Measurements from ENCODE around the gene TMED9.
"Not testable (repeated sequence)": the region's sequence is repeated elsewhere in the genome, so short reads cannot be mapped to it uniquely, and the experiment has no call there.

TMED9 gene

GRCh38 chr5:177557041-177557647, 34.9 kb upstream of the TMED9 start:
- DNase-seq (ENCODE audit: low read depth), result no peak
- TF ChIP-seq CTCF (conservative IDR thresholded peaks at IDR 0.05; ENCODE audit: low read depth, low read length), result no peak
- H3K4me3 ChIP-seq (ENCODE audit: low read depth, low read length), result no peak overlapping the region

- DNase-seq (ENCODE audit: low read depth), result no peak
- H3K4me3 ChIP-seq (ENCODE audit: low read depth, low read length), result no peak overlapping the region
- no peak for TF ChIP-seq CTCF (conservative IDR thresholded peaks at IDR 0.05; ENCODE audit: low read depth, low read length)
Measured at GRCh38 chr5:177557796-177558195, 34.2 kb upstream of the TMED9 start.

GRCh38 chr5:177559446-177559941, 32.5 kb upstream of the TMED9 start:
- DNase-seq (ENCODE audit: low read depth); H3K4me3 ChIP-seq (ENCODE audit: low read depth, low read length): not testable (repeated sequence)

GRCh38 chr5:177565046-177565445, 27.0 kb upstream of the TMED9 start:
- no peak overlapping the region for H3K4me3 ChIP-seq (ENCODE audit: low read depth, low read length)
- TF ChIP-seq CTCF (conservative IDR thresholded peaks at IDR 0.05; ENCODE audit: low read depth, low read length), result no peak
- no peak for DNase-seq (ENCODE audit: low read depth)

GRCh38 chr5:177568326-177568725, 23.7 kb upstream of the TMED9 start:
- TF ChIP-seq CTCF (conservative IDR thresholded peaks at IDR 0.05; ENCODE audit: low read depth, low read length), result no peak
- DNase-seq (ENCODE audit: low read depth), result no peak
- H3K4me3 ChIP-seq (ENCODE audit: low read depth, low read length), result no peak overlapping the region

GRCh38 chr5:177569894-177570293, 22.1 kb upstream of the TMED9 start:
- no peak for DNase-seq (ENCODE audit: low read depth)
- H3K4me3 ChIP-seq (ENCODE audit: low read depth, low read length), result no peak overlapping the region
- no peak for TF ChIP-seq CTCF (conservative IDR thresholded peaks at IDR 0.05; ENCODE audit: low read depth, low read length)

GRCh38 chr5:177575488-177575887, 16.5 kb upstream of the TMED9 start:
- no peak overlapping the region for H3K4me3 ChIP-seq (ENCODE audit: low read depth, low read length)
- TF ChIP-seq CTCF (conservative IDR thresholded peaks at IDR 0.05; ENCODE audit: low read depth, low read length), result no peak
- DNase-seq (ENCODE audit: low read depth), result no peak

Data from choroid plexus epithelial cell (primary cell).